Measurements from ENCODE around the gene MT1X. TPM values are rescaled to one million over a fixed set of nuclear protein-coding genes. Genes with fewer than 3 reads are reported as not detected.
A peak's percentile ranks its signal among the peaks of the same experiment; 100 is the strongest.

The MT1X gene
- total and polyA plus RNA-seq, 2 of the 13 experiments (the other 11 are each of a cell fraction or from before 2014, with no cell fraction given): 19.7 to 288 TPM

DNA sequence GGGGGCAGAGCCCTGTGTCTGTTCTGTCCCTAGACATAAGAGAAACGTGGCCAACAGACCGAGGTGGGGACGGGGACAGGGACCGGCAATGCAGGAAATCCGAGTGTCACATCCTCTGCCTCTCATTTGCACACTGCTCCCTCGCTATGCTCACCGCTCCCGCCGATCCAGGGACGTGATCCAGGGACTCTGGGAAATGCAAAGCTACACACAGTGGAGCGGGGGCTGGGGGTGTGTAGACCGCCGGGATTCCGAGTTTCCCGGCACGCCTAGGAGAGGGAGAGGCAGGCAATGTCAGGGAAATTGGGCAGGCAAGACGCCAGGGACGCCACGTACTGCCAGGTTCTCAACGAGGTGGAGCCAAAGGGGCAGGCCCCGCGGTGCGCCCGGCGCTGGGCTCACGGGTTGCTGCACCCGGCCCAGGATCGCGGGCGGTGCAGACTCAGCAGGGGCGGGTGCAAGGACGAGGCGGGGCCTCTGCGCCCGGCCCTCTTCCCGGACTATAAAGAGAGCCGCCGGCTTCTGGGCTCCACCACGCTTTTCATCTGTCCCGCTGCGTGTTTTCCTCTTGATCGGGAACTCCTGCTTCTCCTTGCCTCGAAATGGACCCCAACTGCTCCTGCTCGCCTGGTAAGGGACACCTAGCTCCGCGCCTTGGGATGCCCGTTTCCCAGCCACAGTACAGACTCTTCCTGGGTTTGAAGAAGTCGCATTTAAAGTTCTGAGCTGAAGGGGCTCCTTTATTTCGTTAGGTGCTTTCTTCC, at the start of gene MT1X (continued):
- TF ChIP-seq, protein P1, sequence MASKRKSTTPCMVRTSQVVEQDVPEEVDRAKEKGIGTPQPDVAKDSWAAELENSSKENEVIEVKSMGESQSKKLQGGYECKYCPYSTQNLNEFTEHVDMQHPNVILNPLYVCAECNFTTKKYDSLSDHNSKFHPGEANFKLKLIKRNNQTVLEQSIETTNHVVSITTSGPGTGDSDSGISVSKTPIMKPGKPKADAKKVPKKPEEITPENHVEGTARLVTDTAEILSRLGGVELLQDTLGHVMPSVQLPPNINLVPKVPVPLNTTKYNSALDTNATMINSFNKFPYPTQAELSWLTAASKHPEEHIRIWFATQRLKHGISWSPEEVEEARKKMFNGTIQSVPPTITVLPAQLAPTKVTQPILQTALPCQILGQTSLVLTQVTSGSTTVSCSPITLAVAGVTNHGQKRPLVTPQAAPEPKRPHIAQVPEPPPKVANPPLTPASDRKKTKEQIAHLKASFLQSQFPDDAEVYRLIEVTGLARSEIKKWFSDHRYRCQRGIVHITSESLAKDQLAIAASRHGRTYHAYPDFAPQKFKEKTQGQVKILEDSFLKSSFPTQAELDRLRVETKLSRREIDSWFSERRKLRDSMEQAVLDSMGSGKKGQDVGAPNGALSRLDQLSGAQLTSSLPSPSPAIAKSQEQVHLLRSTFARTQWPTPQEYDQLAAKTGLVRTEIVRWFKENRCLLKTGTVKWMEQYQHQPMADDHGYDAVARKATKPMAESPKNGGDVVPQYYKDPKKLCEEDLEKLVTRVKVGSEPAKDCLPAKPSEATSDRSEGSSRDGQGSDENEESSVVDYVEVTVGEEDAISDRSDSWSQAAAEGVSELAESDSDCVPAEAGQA (IDR thresholded peaks at IDR 0.05; ENCODE audit: low read depth): no peak
- TF ChIP-seq, protein P1 (CRISPR knock-in tag; IDR thresholded peaks at IDR 0.05; ENCODE audit: borderline replicate concordance): no peak
- TF ChIP-seq, protein P2, sequence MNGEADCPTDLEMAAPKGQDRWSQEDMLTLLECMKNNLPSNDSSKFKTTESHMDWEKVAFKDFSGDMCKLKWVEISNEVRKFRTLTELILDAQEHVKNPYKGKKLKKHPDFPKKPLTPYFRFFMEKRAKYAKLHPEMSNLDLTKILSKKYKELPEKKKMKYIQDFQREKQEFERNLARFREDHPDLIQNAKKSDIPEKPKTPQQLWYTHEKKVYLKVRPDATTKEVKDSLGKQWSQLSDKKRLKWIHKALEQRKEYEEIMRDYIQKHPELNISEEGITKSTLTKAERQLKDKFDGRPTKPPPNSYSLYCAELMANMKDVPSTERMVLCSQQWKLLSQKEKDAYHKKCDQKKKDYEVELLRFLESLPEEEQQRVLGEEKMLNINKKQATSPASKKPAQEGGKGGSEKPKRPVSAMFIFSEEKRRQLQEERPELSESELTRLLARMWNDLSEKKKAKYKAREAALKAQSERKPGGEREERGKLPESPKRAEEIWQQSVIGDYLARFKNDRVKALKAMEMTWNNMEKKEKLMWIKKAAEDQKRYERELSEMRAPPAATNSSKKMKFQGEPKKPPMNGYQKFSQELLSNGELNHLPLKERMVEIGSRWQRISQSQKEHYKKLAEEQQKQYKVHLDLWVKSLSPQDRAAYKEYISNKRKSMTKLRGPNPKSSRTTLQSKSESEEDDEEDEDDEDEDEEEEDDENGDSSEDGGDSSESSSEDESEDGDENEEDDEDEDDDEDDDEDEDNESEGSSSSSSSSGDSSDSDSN (CRISPR knock-in tag; IDR thresholded peaks at IDR 0.05): peak; percentile 79; the same call in 1 of the 2 replicates
- peak; percentile 32 for TF ChIP-seq YY1 (IDR thresholded peaks at IDR 0.05; ENCODE audit: insufficient read depth, insufficient replicate concordance, low read depth, low read length)
- no peak for TF ChIP-seq REXO4 (CRISPR knock-in tag; IDR thresholded peaks at IDR 0.05; ENCODE audit: borderline replicate concordance)
- peak; percentile 32; the same call in 1 of the 2 replicates for TF ChIP-seq KMT2A (CRISPR knock-in tag; IDR thresholded peaks at IDR 0.05)
- no peak for TF ChIP-seq MAFG (CRISPR knock-in tag; IDR thresholded peaks at IDR 0.05)
- TF ChIP-seq KLF16 (CRISPR knock-in tag; IDR thresholded peaks at IDR 0.05): 0 out of 4 replicates have a peak, but pooled peaks have one; percentile 35 to 57
- no peak for TF ChIP-seq NFE2 (CRISPR knock-in tag; IDR thresholded peaks at IDR 0.05)
- TF ChIP-seq, protein P3, sequence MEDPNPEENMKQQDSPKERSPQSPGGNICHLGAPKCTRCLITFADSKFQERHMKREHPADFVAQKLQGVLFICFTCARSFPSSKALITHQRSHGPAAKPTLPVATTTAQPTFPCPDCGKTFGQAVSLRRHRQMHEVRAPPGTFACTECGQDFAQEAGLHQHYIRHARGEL (CRISPR knock-in tag; IDR thresholded peaks at IDR 0.05): no peak
- TF ChIP-seq, protein P4, sequence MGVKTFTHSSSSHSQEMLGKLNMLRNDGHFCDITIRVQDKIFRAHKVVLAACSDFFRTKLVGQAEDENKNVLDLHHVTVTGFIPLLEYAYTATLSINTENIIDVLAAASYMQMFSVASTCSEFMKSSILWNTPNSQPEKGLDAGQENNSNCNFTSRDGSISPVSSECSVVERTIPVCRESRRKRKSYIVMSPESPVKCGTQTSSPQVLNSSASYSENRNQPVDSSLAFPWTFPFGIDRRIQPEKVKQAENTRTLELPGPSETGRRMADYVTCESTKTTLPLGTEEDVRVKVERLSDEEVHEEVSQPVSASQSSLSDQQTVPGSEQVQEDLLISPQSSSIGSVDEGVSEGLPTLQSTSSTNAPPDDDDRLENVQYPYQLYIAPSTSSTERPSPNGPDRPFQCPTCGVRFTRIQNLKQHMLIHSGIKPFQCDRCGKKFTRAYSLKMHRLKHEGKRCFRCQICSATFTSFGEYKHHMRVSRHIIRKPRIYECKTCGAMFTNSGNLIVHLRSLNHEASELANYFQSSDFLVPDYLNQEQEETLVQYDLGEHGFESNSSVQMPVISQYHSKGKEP (CRISPR knock-in tag; IDR thresholded peaks at IDR 0.05): no peak
- TF ChIP-seq ZBTB21 (CRISPR knock-in tag; IDR thresholded peaks at IDR 0.05): no peak
- TF ChIP-seq MEIS1 (CRISPR knock-in tag; IDR thresholded peaks at IDR 0.05; ENCODE audit: borderline replicate concordance): no peak
- peak; percentile 15; the same call in 1 of the 2 replicates for TF ChIP-seq FOXA3 (CRISPR knock-in tag; IDR thresholded peaks at IDR 0.05)
- TF ChIP-seq ZNF33A (CRISPR knock-in tag; IDR thresholded peaks at IDR 0.05; ENCODE audit: borderline replicate concordance): no peak
- TF ChIP-seq, protein P5, sequence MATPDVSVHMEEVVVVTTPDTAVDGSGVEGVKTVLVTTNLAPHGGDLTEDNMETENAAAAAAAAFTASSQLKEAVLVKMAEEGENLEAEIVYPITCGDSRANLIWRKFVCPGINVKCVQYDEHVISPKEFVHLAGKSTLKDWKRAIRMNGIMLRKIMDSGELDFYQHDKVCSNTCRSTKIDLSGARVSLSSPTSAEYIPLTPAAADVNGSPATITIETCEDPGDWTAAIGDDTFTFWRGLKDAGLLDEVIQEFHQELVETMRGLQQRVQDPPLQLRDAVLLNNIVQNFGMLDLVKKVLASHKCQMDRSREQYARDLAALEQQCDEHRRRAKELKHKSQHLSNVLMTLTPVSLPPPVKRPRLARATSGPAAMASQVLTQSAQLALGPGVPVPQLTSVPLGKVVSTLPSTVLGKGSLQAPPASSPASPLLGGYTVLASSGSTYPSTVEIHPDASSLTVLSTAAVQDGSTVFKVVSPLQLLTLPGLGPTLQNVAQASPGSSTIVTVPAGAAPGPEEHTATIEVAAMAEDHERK (CRISPR knock-in tag; IDR thresholded peaks at IDR 0.05; ENCODE audit: low read depth): no peak
- peak; percentile 95 for TF ChIP-seq ARNT2 (CRISPR knock-in tag; IDR thresholded peaks at IDR 0.05; ENCODE audit: low read depth)

Data from HepG2 (cell line).